OCI-LY7 (cell line): ENCODE measurements around the gene SPTLC1. TPM values are rescaled to one million over a fixed set of nuclear protein-coding genes. Genes with fewer than 3 reads are reported as not detected.
A peak's percentile ranks its signal among the peaks of the same experiment; 100 is the strongest.
"Not testable (repeated sequence)": the region's sequence is repeated elsewhere in the genome, so short reads cannot be mapped to it uniquely, and the experiment has no call there.

ENCODE experiments used
- BruUV-seq: library from RNA; stranded (reverse); fragments of 400-500 nt; replicated peaks from 2 replicates; lab custom pipeline; 2021; lab: Mats Ljungman, UMichigan
- CTCF ChIA-PET: fragments of 300-600 bp; sonication (Branson Sonifier 250); formaldehyde crosslinking; loops from one replicate; lab custom pipeline; 2022; ENCODE audit warnings: antibody characterized with exemption; ENCODE audit not compliant: unreplicated experiment; lab: Charles Lee
- POLR2A ChIA-PET: fragments of 300-600 bp; sonication (Branson Sonifier 250); formaldehyde crosslinking; loops from one replicate; lab custom pipeline; 2022; ENCODE audit warnings: antibody characterized with exemption; lab: Charles Lee
- DNase-seq: peaks from one replicate; pipeline ENCODE4 v3.0.0-alpha.2; 2015; ENCODE audit warnings: low spot score
- H2AFZ ChIP-seq: fragments of 200-600 bp; sonication (generic), shearing (Covaris generic); 2 replicates; pipeline ENCODE4 v1.6.1; 2014; ENCODE audit warnings: mild to moderate bottlenecking, antibody characterized with exemption, low read length, moderate library complexity
- H3K27ac ChIP-seq: fragments of 200-600 bp; sonication (generic); 2 replicates; pipeline ENCODE4 v1.5.1; 2014; ENCODE audit warnings: mixed run types, low read depth, mild to moderate bottlenecking, moderate library complexity, low read length, inconsistent platforms; ENCODE audit not compliant: poor library complexity, severe bottlenecking
- H3K36me3 ChIP-seq: fragments of 200-600 bp; sonication (generic); 2 replicates; pipeline ENCODE4 v1.6.1; 2014; ENCODE audit warnings: mild to moderate bottlenecking, antibody characterized with exemption, low read length, moderate library complexity, mixed read lengths; ENCODE audit not compliant: insufficient read depth
- H3K4me1 ChIP-seq: fragments of 200-600 bp; sonication (generic); 2 replicates; pipeline ENCODE4 v1.5.1; 2014; ENCODE audit warnings: mild to moderate bottlenecking, low read length; ENCODE audit not compliant: insufficient read depth, poor library complexity, severe bottlenecking
- H3K4me2 ChIP-seq: fragments of 200-600 bp; sonication (generic); 2 replicates; pipeline ENCODE4 v1.6.1; 2014; ENCODE audit warnings: mild to moderate bottlenecking, low read length
- H3K4me3 ChIP-seq: fragments of 200-600 bp; sonication (generic); 2 replicates; pipeline ENCODE4 v1.5.1; 2014; ENCODE audit warnings: mild to moderate bottlenecking, low read depth, low read length; ENCODE audit not compliant: poor library complexity, severe bottlenecking
- H3K79me2 ChIP-seq: fragments of 200-600 bp; sonication (generic); 2 replicates; pipeline ENCODE4 v1.6.1; 2016; ENCODE audit warnings: low read depth, mild to moderate bottlenecking, low read length, moderate library complexity, mixed read lengths; ENCODE audit not compliant: insufficient read depth
- H3K9me2 ChIP-seq: fragments of 200-600 bp; sonication (generic); 2 replicates; pipeline ENCODE4 v1.6.1; 2016; ENCODE audit warnings: mild to moderate bottlenecking, low read length, mixed read lengths; ENCODE audit not compliant: insufficient read depth
- H3K9me3 ChIP-seq: fragments of 200-600 bp; sonication (generic); 2 replicates; pipeline ENCODE4 v1.6.1; 2014; ENCODE audit warnings: mild to moderate bottlenecking, mixed run types, low read length, mixed read lengths
- H4K20me1 ChIP-seq: fragments of 200-600 bp; sonication (generic); 2 replicates; pipeline ENCODE4 v1.6.1; 2014; ENCODE audit warnings: mild to moderate bottlenecking, antibody characterized with exemption, low read length, moderate library complexity, mixed read lengths; ENCODE audit not compliant: insufficient read depth
- EZH2phosphoT487 ChIP-seq: fragments of 200-600 bp; sonication (generic); IDR thresholded peaks from 2 replicates; pipeline ENCODE4 v1.6.1; 2018; ENCODE audit warnings: low read depth, borderline replicate concordance, mild to moderate bottlenecking, mixed run types, antibody characterized with exemption, low read length, moderate library complexity, mixed read lengths
- intact Hi-C: fragments of 100-400 bp; cut with micrococcal nuclease; formaldehyde crosslinking; loops from one replicate; pipeline ENCODE4 v1.10.0; 2022; ENCODE audit not compliant: unreplicated experiment
- total RNA-seq, 2 experiments: library from RNA; depleted of rRNA in 1 of 2; stranded (reverse); fragments of >200 nt in 1 of 2; shearing (Covaris generic) in 1 of 2; gene quantifications; 2 replicates each; pipeline ENCODE4 v1.2.3, GENCODE V29; 2014 to 2022
- TF ChIP-seq, protein P1 (sequence below): fragments of 200-600 bp; sonication (generic); conservative IDR thresholded peaks from 2 replicates; pipeline ENCODE4 v1.5.1; 2014; ENCODE audit warnings: mild to moderate bottlenecking, antibody characterized with exemption, low read length, moderate library complexity, mixed read lengths

The SPTLC1 gene
- total RNA-seq, 2 experiments from 2014 or later = 42.2 to 48.7 TPM

DNA sequence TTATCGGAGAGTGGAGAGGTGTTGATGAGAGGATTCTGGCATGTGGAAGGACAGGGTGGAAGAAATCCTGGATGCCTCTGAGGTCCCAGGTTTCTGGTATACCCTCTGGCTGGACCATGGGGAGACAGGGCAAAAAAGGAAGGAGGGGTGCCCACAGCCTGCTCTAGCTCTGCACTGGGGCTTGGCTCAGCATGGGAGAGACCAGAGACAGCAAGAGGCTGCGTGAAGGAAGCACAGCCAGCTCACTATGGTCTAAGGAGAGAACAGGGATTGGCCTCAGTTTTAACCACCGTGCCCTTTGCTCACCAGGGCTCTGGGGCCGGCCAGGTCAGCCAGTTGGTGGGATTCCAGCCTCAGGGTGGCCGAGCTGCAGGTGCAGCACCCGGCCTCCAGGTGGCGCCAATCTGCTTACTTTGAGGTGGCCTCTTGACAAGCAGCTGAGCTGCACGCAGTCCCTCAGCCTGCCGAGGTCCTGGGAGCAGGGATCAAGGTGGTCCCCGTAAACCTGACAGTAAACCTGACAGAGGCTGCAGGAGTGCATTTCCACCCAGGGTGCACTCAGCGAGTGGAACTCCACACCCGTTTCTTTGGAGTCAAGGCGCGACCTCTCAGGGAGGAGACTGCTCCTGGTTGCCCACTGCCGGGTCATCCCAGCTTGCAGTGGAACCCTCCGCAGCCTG is 25.0 kb upstream of the SPTLC1 start:
- no peaks in the 10 kb centered on the region for H3K36me3 ChIP-seq
- ChIA-PET POLR2A (interaction anchor here (0.6 kb wide), 1 partner anchor 363 kb away, joined by 6 read pairs; no protein-coding TSS in a partner anchor), CTCF (interaction anchor here (0.5 to 1.2 kb wide), 2 partner anchors 63 to 514 kb away, joined by 3 read pairs; no protein-coding TSS in a partner anchor)
- peak; percentile 69 for DNase-seq
- H3K27ac ChIP-seq = no peak overlapping the region
- H3K9me3 ChIP-seq = no peaks in the 10 kb centered on the region
- no peak for TF ChIP-seq EZH2phosphoT487
- TF ChIP-seq, protein P1, sequence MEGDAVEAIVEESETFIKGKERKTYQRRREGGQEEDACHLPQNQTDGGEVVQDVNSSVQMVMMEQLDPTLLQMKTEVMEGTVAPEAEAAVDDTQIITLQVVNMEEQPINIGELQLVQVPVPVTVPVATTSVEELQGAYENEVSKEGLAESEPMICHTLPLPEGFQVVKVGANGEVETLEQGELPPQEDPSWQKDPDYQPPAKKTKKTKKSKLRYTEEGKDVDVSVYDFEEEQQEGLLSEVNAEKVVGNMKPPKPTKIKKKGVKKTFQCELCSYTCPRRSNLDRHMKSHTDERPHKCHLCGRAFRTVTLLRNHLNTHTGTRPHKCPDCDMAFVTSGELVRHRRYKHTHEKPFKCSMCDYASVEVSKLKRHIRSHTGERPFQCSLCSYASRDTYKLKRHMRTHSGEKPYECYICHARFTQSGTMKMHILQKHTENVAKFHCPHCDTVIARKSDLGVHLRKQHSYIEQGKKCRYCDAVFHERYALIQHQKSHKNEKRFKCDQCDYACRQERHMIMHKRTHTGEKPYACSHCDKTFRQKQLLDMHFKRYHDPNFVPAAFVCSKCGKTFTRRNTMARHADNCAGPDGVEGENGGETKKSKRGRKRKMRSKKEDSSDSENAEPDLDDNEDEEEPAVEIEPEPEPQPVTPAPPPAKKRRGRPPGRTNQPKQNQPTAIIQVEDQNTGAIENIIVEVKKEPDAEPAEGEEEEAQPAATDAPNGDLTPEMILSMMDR = peak; percentile 89
- intact Hi-C loops = loop anchor here (2.0 to 5.0 kb wide), 3 partner anchors 62 to 495 kb away; no protein-coding TSS in a partner anchor
- no peaks in the 10 kb centered on the region for H4K20me1 ChIP-seq
- H3K4me1 ChIP-seq = no peaks in the 10 kb centered on the region
- H3K4me3 ChIP-seq = no peak overlapping the region
- no TSS peak for BruUV-seq
- H3K4me2 ChIP-seq = no peak overlapping the region
- no peaks in the 10 kb centered on the region for H3K9me2 ChIP-seq
- no peaks in the 10 kb centered on the region for H3K79me2 ChIP-seq
- no peak overlapping the region for H2AFZ ChIP-seq

DNA sequence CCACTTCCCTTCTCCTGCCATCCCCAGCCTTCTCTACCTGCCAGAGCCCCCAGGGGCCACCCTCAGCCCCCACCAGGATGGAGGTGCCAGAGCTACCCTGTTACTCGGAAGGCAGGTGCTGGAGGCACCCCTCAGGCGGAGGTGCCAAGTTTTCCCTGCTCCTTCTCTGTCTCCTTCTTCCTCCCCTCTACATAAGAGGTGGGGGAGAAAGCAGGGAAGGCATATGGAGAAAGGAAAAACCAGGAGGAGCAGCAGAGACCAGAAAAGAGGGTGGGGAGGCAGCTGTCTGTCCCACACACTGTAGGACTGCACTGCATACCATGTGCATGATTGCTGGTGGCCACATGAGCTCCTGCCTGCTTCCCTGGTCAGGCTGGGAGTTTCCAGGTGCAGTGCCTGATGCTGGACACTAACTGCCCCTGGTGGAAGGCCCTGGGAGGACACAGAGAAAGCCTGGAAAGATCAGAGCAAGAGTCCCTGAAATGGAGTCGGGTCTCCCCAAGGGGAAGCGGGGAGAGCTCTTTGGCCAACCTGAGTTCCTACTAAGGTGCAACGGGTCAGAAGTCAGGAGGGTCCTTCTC is 23.8 kb upstream of the SPTLC1 start:
- H3K9me2 ChIP-seq, H3K27ac ChIP-seq, H3K36me3 ChIP-seq, H4K20me1 ChIP-seq, H3K9me3 ChIP-seq, DNase-seq, H3K79me2 ChIP-seq, H3K4me2 ChIP-seq, H3K4me3 ChIP-seq, POLR2A ChIA-PET, H2AFZ ChIP-seq, H3K4me1 ChIP-seq, BruUV-seq: not testable (repeated sequence)
- CTCF ChIA-PET = interaction anchor here (0.9 kb wide), 1 partner anchor 20 kb away, joined by 3 read pairs; no protein-coding TSS in a partner anchor
- intact Hi-C loops = loop anchor here (5.0 to 10.0 kb wide), 4 partner anchors 106 to 656 kb away; partner anchors contain the start of genes CENPP and NOL8

DNA sequence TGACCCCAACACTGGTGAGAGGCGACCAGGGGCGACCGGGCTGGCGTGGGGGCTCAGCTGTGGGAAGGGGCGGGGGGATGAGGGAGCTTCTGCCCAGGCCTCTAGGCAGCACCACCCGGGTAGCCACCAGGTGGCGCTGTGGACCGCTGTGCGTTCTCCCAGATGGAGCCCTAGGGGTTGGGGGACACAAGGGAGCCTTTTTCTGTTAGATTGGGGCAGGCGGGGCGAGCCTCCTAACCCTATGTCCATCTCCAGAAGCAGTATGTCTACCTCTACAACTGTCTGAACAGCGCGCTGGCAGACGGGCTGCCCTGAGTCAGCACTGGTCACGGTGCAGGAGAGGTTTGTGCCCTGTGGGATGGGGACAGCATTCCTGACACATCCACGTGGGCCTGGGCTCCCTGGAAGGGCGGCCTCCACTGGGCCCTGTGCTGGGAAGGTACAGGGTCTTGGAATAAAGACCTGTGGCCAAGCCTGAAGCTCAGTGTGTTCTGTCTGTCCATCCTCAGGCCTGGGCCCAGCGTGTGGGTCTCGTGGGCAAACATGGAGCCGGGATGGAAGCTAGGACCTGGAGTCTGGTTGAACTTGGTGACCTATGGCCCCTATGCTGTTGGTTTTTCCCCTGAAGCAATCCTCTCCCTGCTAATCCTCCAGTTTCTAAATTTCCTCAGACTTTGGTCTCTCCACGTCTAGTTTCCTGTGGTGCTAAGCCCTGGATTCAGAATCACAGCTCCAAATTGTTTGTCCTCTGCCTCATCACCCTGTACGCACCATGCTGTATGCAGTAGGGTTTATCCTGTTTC is 23.1 kb upstream of the SPTLC1 start:
- H3K4me1 ChIP-seq = no peaks in the 10 kb centered on the region
- H3K9me2 ChIP-seq = no peaks in the 10 kb centered on the region
- H3K4me3 ChIP-seq = no peak overlapping the region
- no peak overlapping the region for H2AFZ ChIP-seq
- DNase-seq = peak; percentile 75
- ChIA-PET CTCF (interaction anchor here (0.5 to 0.6 kb wide), 2 partner anchors 622 to 824 kb away, joined by 3 to 5 read pairs; no protein-coding TSS in a partner anchor), POLR2A (no interaction called here)
- intact Hi-C loops = loop anchor here (5.0 to 10.0 kb wide), 4 partner anchors 106 to 656 kb away; partner anchors contain the start of genes CENPP and NOL8
- H4K20me1 ChIP-seq = no peaks in the 10 kb centered on the region
- no TSS peak for BruUV-seq
- H3K9me3 ChIP-seq = no peaks in the 10 kb centered on the region
- H3K4me2 ChIP-seq = no peak overlapping the region
- TF ChIP-seq, protein P1 = peak; percentile 88
- no peak for TF ChIP-seq EZH2phosphoT487
- no peak overlapping the region for H3K27ac ChIP-seq
- no peaks in the 10 kb centered on the region for H3K79me2 ChIP-seq
- H3K36me3 ChIP-seq = no peaks in the 10 kb centered on the region
